CD14-positive monocyte (primary cell): ENCODE results near the gene SEMA3C. TPM values are rescaled to one million over a fixed set of nuclear protein-coding genes. Genes with fewer than 3 reads are reported as not detected.

ENCODE experiments used
- DNase-seq, 3 donors: peaks; one replicate each; pipeline ENCODE4 v3.0.0-alpha.2; 2011 to 2022
- H2AFZ ChIP-seq: 2 replicates; pipeline ENCODE4 v1.6.0; 2012; ENCODE audit warnings: mild to moderate bottlenecking, low read depth, low read length, inconsistent platforms; ENCODE audit not compliant: insufficient read depth, poor library complexity, severe bottlenecking
- H3K27ac ChIP-seq, 2 donors: 1 replicate in 1 of 2; 2 replicates in 1 of 2; pipeline ENCODE4 v1.5.1; 2012 to 2013; ENCODE audit warnings: low read length in 2 of 2, control low read depth in 1 of 2, inconsistent platforms in 1 of 2, low read depth in 1 of 2, mild to moderate bottlenecking in 1 of 2
- H3K27me3 ChIP-seq, 2 donors: one replicate each; pipeline versions ENCODE4 v1.6.0 to v1.6.1; 2011 to 2013; ENCODE audit warnings: low read length in 2 of 2; ENCODE audit not compliant: control insufficient read depth in 2 of 2, insufficient read depth in 2 of 2
- H3K36me3 ChIP-seq, 2 donors: replicated peaks in 1 of 2; 1 replicate in 1 of 2; 2 replicates in 1 of 2; pipeline versions ENCODE4 v1.5.1 to v1.6.1; 2012 to 2013; ENCODE audit warnings: low read length in 2 of 2, control low read depth in 1 of 2, inconsistent platforms in 1 of 2, mild to moderate bottlenecking in 1 of 2; ENCODE audit not compliant: insufficient read depth in 2 of 2, control insufficient read depth in 1 of 2
- H3K4me1 ChIP-seq, 2 donors: 1 replicate in 1 of 2; 2 replicates in 1 of 2; pipeline versions ENCODE4 v1.5.1 to v1.6.1; 2012 to 2013; ENCODE audit warnings: low read length in 2 of 2, control low read depth in 1 of 2, inconsistent platforms in 1 of 2, mild to moderate bottlenecking in 1 of 2, moderate library complexity in 1 of 2; ENCODE audit not compliant: insufficient read depth in 2 of 2, control insufficient read depth in 1 of 2
- H3K4me2 ChIP-seq: replicated peaks from 2 replicates; pipeline ENCODE3; 2012; ENCODE audit warnings: low read length, moderate library complexity, mild to moderate bottlenecking; ENCODE audit not compliant: poor library complexity, severe bottlenecking; ENCODE audit errors: extremely low read depth
- H3K4me3 ChIP-seq, 3 experiments: fragments of 200-600 bp in 1 of 3; sonication (generic) in 1 of 3; replicated peaks in 1 of 3; 1 replicate in 2 of 3; 2 replicates in 1 of 3; pipeline ENCODE4 v1.5.1; 2011 to 2013; ENCODE audit warnings: low read length in 3 of 3, mild to moderate bottlenecking in 3 of 3, control low read depth in 2 of 3, low read depth in 2 of 3, inconsistent platforms in 1 of 3, moderate library complexity in 1 of 3
- H3K79me2 ChIP-seq: 2 replicates; pipeline ENCODE4 v1.6.0; 2012; ENCODE audit warnings: mild to moderate bottlenecking, control low read depth, inconsistent platforms, low read length, moderate library complexity; ENCODE audit not compliant: insufficient read depth
- H3K9ac ChIP-seq: 2 replicates; pipeline ENCODE4 v1.6.0; 2017; ENCODE audit warnings: low read length, mild to moderate bottlenecking; ENCODE audit not compliant: insufficient read depth, poor library complexity, severe bottlenecking
- H3K9me3 ChIP-seq, 2 donors: replicated peaks in 1 of 2; 1 replicate in 1 of 2; 2 replicates in 1 of 2; pipeline versions ENCODE4 v1.5.1 to v1.6.1; 2012 to 2013; ENCODE audit warnings: low read length in 2 of 2, control low read depth in 1 of 2; ENCODE audit not compliant: control insufficient read depth in 1 of 2, insufficient read depth in 1 of 2
- H4K20me1 ChIP-seq: 2 replicates; pipeline ENCODE4 v1.6.0; 2012; ENCODE audit warnings: mild to moderate bottlenecking, low read length, control low read depth, moderate library complexity; ENCODE audit not compliant: insufficient read depth
- H3K27ac Mint-ChIP-seq, 7 donors: one replicate each; pipeline ENCODE4 v1.8.0; 2020; ENCODE audit warnings: mild to moderate bottlenecking in 7 of 7, mixed read lengths in 7 of 7, moderate library complexity in 6 of 7, inconsistent platforms in 2 of 7
- H3K27me3 Mint-ChIP-seq, 3 donors: one replicate each; pipeline ENCODE4 v1.8.0; 2021 to 2022; ENCODE audit warnings: low read depth in 3 of 3, mild to moderate bottlenecking in 3 of 3, mixed read lengths in 3 of 3, moderate library complexity in 3 of 3, inconsistent platforms in 1 of 3
- H3K36me3 Mint-ChIP-seq, 2 donors: one replicate each; pipeline ENCODE4 v1.8.0; 2020; ENCODE audit warnings: mixed read lengths in 2 of 2, inconsistent platforms in 1 of 2, mild to moderate bottlenecking in 1 of 2
- H3K4me1 Mint-ChIP-seq: one replicate; pipeline ENCODE4 v1.8.0; 2020; ENCODE audit warnings: mild to moderate bottlenecking, mixed read lengths
- H3K4me3 Mint-ChIP-seq, 2 donors: one replicate each; pipeline ENCODE4 v1.8.0; 2020; ENCODE audit warnings: mild to moderate bottlenecking in 2 of 2, mixed read lengths in 2 of 2, moderate library complexity in 1 of 2
- H3K9me3 Mint-ChIP-seq, 7 donors: one replicate each; pipeline ENCODE4 v1.8.0; 2020 to 2022; ENCODE audit warnings: mixed read lengths in 7 of 7, mild to moderate bottlenecking in 6 of 7, moderate library complexity in 6 of 7, inconsistent platforms in 2 of 7
- CTCF ChIP-seq: fragments of 200-600 bp; IDR thresholded peaks from one replicate; pipeline ENCODE4 v1.8.0; 2022; ENCODE audit warnings: antibody characterized with exemption, mild to moderate bottlenecking
- WGBS: methylation state at CpG from one replicate; pipeline ENCODE4 v1.1.5; 2013; ENCODE audit warnings: missing lambda C conversion rate; ENCODE audit not compliant: insufficient coverage; 5-methylcytosine and 5-hydroxymethylcytosine counted together
- intact Hi-C, 2 donors: fragments of 100-400 bp; cut with micrococcal nuclease; formaldehyde crosslinking; loops; one replicate each; pipeline versions ENCODE4 v1.15.0 to v1.15.1; 2023
- polyA plus RNA-seq, 3 donors: library from polyadenylated mRNA; depleted of rRNA in 1 of 3; unstranded in 2 of 3; stranded (reverse) in 1 of 3; fragments of 300-500 nt in 2 of 3; fragments of >200 nt in 1 of 3; fragmentation: Illumina TruSeq in 2 of 3; gene quantifications; 1 replicate in 2 of 3; 2 replicates in 1 of 3; pipeline ENCODE4 v1.2.3, GENCODE V29; 2012 to 2021

SEMA3C gene
- polyA plus RNA-seq, 3 donors, result 7.2 to 14.1 (median 13.7) TPM

GRCh38 chr7:80871228-80871627 is 47.6 kb downstream of the SEMA3C start:
- TF ChIP-seq CTCF, result no peak
- intact Hi-C loops, result no loop called here

GRCh38 chr7:80870813-80871212 is 48.0 kb downstream of the SEMA3C start:
- Mint-ChIP-seq H3K36me3 (peaks cover 3 to 4% of the 10 kb centered on the region in 2 donors), H3K27me3 (no peaks in the 10 kb centered on the region), H3K9me3 (peaks cover 0 to 2% (median 0%) of the 10 kb centered on the region in 7 donors), H3K4me3 (no peak overlapping the region), H3K27ac (no peak overlapping the region), H3K4me1 (no peaks in the 10 kb centered on the region)
- no peak overlapping the region for H3K4me3 ChIP-seq
- H3K27ac ChIP-seq, result no peak overlapping the region
- H3K27me3 ChIP-seq, result no peaks in the 10 kb centered on the region
- intact Hi-C loops, result no loop called here
- H4K20me1 ChIP-seq, result no peaks in the 10 kb centered on the region
- no peak for DNase-seq
- H3K4me2 ChIP-seq, result no peak overlapping the region
- no peak for TF ChIP-seq CTCF
- H3K79me2 ChIP-seq, result no peaks in the 10 kb centered on the region
- H3K9me3 ChIP-seq, result no peaks in the 10 kb centered on the region
- WGBS, result no CpG with 5 or more reads among the region's 4 CpGs
- no peaks in the 10 kb centered on the region for H3K4me1 ChIP-seq
- H3K9ac ChIP-seq, result no peak overlapping the region
- no peak overlapping the region for H2AFZ ChIP-seq
- H3K36me3 ChIP-seq, result no peaks in the 10 kb centered on the region

More at GRCh38 chr7:80871228-80871627, 47.6 kb downstream of the SEMA3C start:
- no peak overlapping the region for H3K4me2 ChIP-seq
- H3K4me3 ChIP-seq, result no peak overlapping the region
- Mint-ChIP-seq H3K27me3 (no peaks in the 10 kb centered on the region), H3K27ac (no peak overlapping the region), H3K36me3 (peaks cover 3 to 4% of the 10 kb centered on the region in 2 donors), H3K9me3 (peaks cover 0 to 2% (median 0%) of the 10 kb centered on the region in 7 donors), H3K4me1 (no peaks in the 10 kb centered on the region), H3K4me3 (no peak overlapping the region)
- H3K79me2 ChIP-seq, result no peaks in the 10 kb centered on the region
- no peak overlapping the region for H3K9ac ChIP-seq
- no peaks in the 10 kb centered on the region for H3K4me1 ChIP-seq
- no peak overlapping the region for H2AFZ ChIP-seq
- H3K27ac ChIP-seq, result no peak overlapping the region
- H3K9me3 ChIP-seq, result no peaks in the 10 kb centered on the region
- no peaks in the 10 kb centered on the region for H3K36me3 ChIP-seq
- no CpG with 5 or more reads among the region's 2 CpGs for WGBS
- no peaks in the 10 kb centered on the region for H4K20me1 ChIP-seq
- H3K27me3 ChIP-seq, result no peaks in the 10 kb centered on the region
- no peak for DNase-seq
